BLaER1 (cell line): ENCODE measurements around the gene KCP.

Experiments used
- H3K27ac ChIP-seq: shearing (Covaris generic); formaldehyde crosslinking; 2 replicates; pipeline ENCODE4 v1.8.1; 2022
- H3K27me3 ChIP-seq: shearing (Covaris generic); formaldehyde crosslinking; 2 replicates; pipeline ENCODE4 v1.8.1; 2022
- H3K36me3 ChIP-seq: shearing (Covaris generic); formaldehyde crosslinking; 2 replicates; pipeline ENCODE4 v1.8.1; 2022
- H3K4me1 ChIP-seq: shearing (Covaris generic); formaldehyde crosslinking; 2 replicates; pipeline ENCODE4 v1.8.1; 2022
- H3K4me2 ChIP-seq: shearing (Covaris generic); formaldehyde crosslinking; 2 replicates; pipeline ENCODE4 v1.8.1; 2022
- H3K4me3 ChIP-seq: shearing (Covaris generic); formaldehyde crosslinking; 2 replicates; pipeline ENCODE4 v1.8.1; 2022
- H3K9ac ChIP-seq: shearing (Covaris generic); formaldehyde crosslinking; 2 replicates; pipeline ENCODE4 v1.8.1; 2022
- H3K9me3 ChIP-seq: shearing (Covaris generic); formaldehyde crosslinking; 2 replicates; pipeline ENCODE4 v1.8.1; 2022
- H4K20me1 ChIP-seq: shearing (Covaris generic); formaldehyde crosslinking; 2 replicates; pipeline ENCODE4 v1.8.1; 2022
- Cebpa-rat ChIP-seq: shearing (Covaris generic); IDR thresholded peaks from 2 replicates; pipeline ENCODE4 v1.8.1; 2022

The KCP gene

GRCh38 chr7:128835790-128836641, 74.5 kb downstream of the KCP start:
- no peak overlapping the region for H3K9ac ChIP-seq
- peaks cover 6% of the 10 kb centered on the region for H3K27me3 ChIP-seq
- peaks cover 28% of the 10 kb centered on the region for H3K4me1 ChIP-seq
- H3K36me3 ChIP-seq = no peaks in the 10 kb centered on the region
- H4K20me1 ChIP-seq = no peaks in the 10 kb centered on the region
- no peak overlapping the region for H3K4me2 ChIP-seq
- H3K27ac ChIP-seq = no peak overlapping the region
- H3K4me3 ChIP-seq = no peak overlapping the region
- no peaks in the 10 kb centered on the region for H3K9me3 ChIP-seq
- no peak for TF ChIP-seq Cebpa-rat

- no peak overlapping the region for H3K4me2 ChIP-seq
Observed at GRCh38 chr7:128835231-128835751, 75.2 kb downstream of the KCP start.

GRCh38 chr7:128833946-128834325, 76.6 kb downstream of the KCP start:
- Histone ChIP-seq H3K27ac (no peak overlapping the region), H3K36me3 (no peaks in the 10 kb centered on the region), H3K4me2 (no peak overlapping the region), H3K4me1 (peaks cover 40% of the 10 kb centered on the region), H3K27me3 (peaks cover 27% of the 10 kb centered on the region), H4K20me1 (no peaks in the 10 kb centered on the region), H3K9ac (no peak overlapping the region), H3K4me3 (no peak overlapping the region), H3K9me3 (no peaks in the 10 kb centered on the region)
- no peak for TF ChIP-seq Cebpa-rat

More at GRCh38 chr7:128835231-128835751, 75.2 kb downstream of the KCP start:
- Histone ChIP-seq H3K9me3 (no peaks in the 10 kb centered on the region), H3K4me1 (peaks cover 35% of the 10 kb centered on the region), H3K27ac (no peak overlapping the region), H4K20me1 (no peaks in the 10 kb centered on the region), H3K27me3 (peaks cover 13% of the 10 kb centered on the region), H3K4me3 (no peak overlapping the region), H3K36me3 (no peaks in the 10 kb centered on the region), H3K9ac (no peak overlapping the region)
- TF ChIP-seq Cebpa-rat = no peak

GRCh38 chr7:128833148-128833945, 77.2 kb downstream of the KCP start:
- H3K27me3 ChIP-seq = peaks cover 33% of the 10 kb centered on the region
- no peak for TF ChIP-seq Cebpa-rat
- peaks cover 40% of the 10 kb centered on the region for H3K4me1 ChIP-seq
- no peaks in the 10 kb centered on the region for H3K36me3 ChIP-seq
- H3K4me3 ChIP-seq = no peak overlapping the region
- H4K20me1 ChIP-seq = no peaks in the 10 kb centered on the region
- peak overlapping the region; percentile 55 for H3K27ac ChIP-seq
- no peak overlapping the region for H3K9ac ChIP-seq
- no peaks in the 10 kb centered on the region for H3K9me3 ChIP-seq
- peak overlapping the region; percentile 95 for H3K4me2 ChIP-seq

GRCh38 chr7:128832880-128833147, 77.7 kb downstream of the KCP start:
- Histone ChIP-seq H3K9me3 (no peaks in the 10 kb centered on the region), H3K4me3 (peak overlapping the region; percentile 46), H3K4me2 (peak overlapping the region; percentile 95), H3K4me1 (peaks cover 40% of the 10 kb centered on the region), H3K27me3 (peaks cover 38% of the 10 kb centered on the region), H4K20me1 (no peaks in the 10 kb centered on the region), H3K9ac (peak overlapping the region; percentile 43; the same call in 1 of the 2 replicates), H3K36me3 (no peaks in the 10 kb centered on the region), H3K27ac (peak overlapping the region; percentile 55)
- no peak for TF ChIP-seq Cebpa-rat

GRCh38 chr7:128831994-128832879, 78.3 kb downstream of the KCP start:
- TF ChIP-seq Cebpa-rat = no peak

GRCh38 chr7:128831178-128831993, 79.1 kb downstream of the KCP start:
- no peak for TF ChIP-seq Cebpa-rat
- Histone ChIP-seq H3K4me3 (peak overlapping the region; percentile 61), H3K9ac (peak overlapping the region; percentile 66; the same call in 1 of the 2 replicates), H3K27me3 (peaks cover 38% of the 10 kb centered on the region), H3K9me3 (no peaks in the 10 kb centered on the region), H3K27ac (peak overlapping the region; percentile 42), H3K4me2 (peak overlapping the region; percentile 95), H3K36me3 (no peaks in the 10 kb centered on the region), H4K20me1 (no peaks in the 10 kb centered on the region), H3K4me1 (peaks cover 40% of the 10 kb centered on the region)

More at GRCh38 chr7:128831994-128832879, 78.3 kb downstream of the KCP start:
- H3K9me3 ChIP-seq = no peaks in the 10 kb centered on the region
- peak overlapping the region; percentile 61 for H3K4me3 ChIP-seq
- peak overlapping the region; percentile 55 for H3K27ac ChIP-seq
- peak overlapping the region; percentile 95 for H3K4me2 ChIP-seq
- no peaks in the 10 kb centered on the region for H3K36me3 ChIP-seq
- peaks cover 40% of the 10 kb centered on the region for H3K4me1 ChIP-seq
- H4K20me1 ChIP-seq = no peaks in the 10 kb centered on the region
- peaks cover 38% of the 10 kb centered on the region for H3K27me3 ChIP-seq
- peak overlapping the region; percentile 66; the same call in 1 of the 2 replicates for H3K9ac ChIP-seq

GRCh38 chr7:128830231-128831177, 80.0 kb downstream of the KCP start, which contains the start of gene FLNC:
Gene FLNC, plus strand, starts transcription at chr7:128830406. Its CDS starts 232 bp downstream, at chr7:128830638.
- Histone ChIP-seq H3K36me3 (no peaks in the 10 kb centered on the region), H3K9ac (peak within 1 kb of the TSS; percentile 66; the same call in 1 of the 2 replicates), H3K4me3 (peak within 1 kb of the TSS; percentile 61), H3K4me2 (peak within 1 kb of the TSS; percentile 95), H4K20me1 (no peaks in the 10 kb centered on the region), H3K4me1 (peaks cover 40% of the 10 kb centered on the region), H3K27ac (peak within 1 kb of the TSS; percentile 42), H3K9me3 (no peaks in the 10 kb centered on the region), H3K27me3 (peaks cover 38% of the 10 kb centered on the region)
- TF ChIP-seq Cebpa-rat = no peak
